Esophagus squamous epithelium (tissue), 5 donors: ENCODE data around the gene LRRC73. TPM values are rescaled to one million over a fixed set of nuclear protein-coding genes. Genes with fewer than 3 reads are reported as not detected.
"Not testable (repeated sequence)": the region's sequence is repeated elsewhere in the genome, so short reads cannot be mapped to it uniquely, and the experiment has no call there.

Source experiments
- DNase-seq: peaks from one replicate; lab custom pipeline; 2025; lab: John Stamatoyannopoulos, UW
- H3K27ac ChIP-seq, 4 donors: fragments of 200-600 bp; sonication (generic); one replicate each; pipeline ENCODE4 v1.5.1; 2016 to 2019; ENCODE audit warnings: mild to moderate bottlenecking in 1 of 4
- H3K27me3 ChIP-seq, 4 donors: fragments of 200-600 bp; sonication (generic); 1 replicate in 3 of 4; 2 replicates in 1 of 4; pipeline versions ENCODE4 v1.5.1 to v1.6.0; 2017 to 2021; ENCODE audit warnings: antibody characterized with exemption in 1 of 4
- H3K36me3 ChIP-seq, 3 donors: fragments of 200-600 bp; sonication (generic); one replicate each; pipeline ENCODE4 v1.5.1; 2016 to 2019
- H3K4me1 ChIP-seq, 3 donors: fragments of 200-600 bp; sonication (generic); one replicate each; pipeline ENCODE4 v1.5.1; 2017 to 2019
- H3K4me3 ChIP-seq, 4 donors: fragments of 200-600 bp; sonication (generic); 1 replicate in 3 of 4; 2 replicates in 1 of 4; pipeline ENCODE4 v1.5.1; 2016 to 2019; ENCODE audit warnings: mild to moderate bottlenecking in 2 of 4, moderate library complexity in 1 of 4
- H3K9me3 ChIP-seq, 3 donors: fragments of 200-600 bp; sonication (generic); one replicate each; pipeline ENCODE4 v1.5.1; 2016 to 2019
- POLR2A ChIP-seq, 4 donors: fragments of 450-650 bp; IDR thresholded peaks; one replicate each; pipeline ENCODE4 v1.6.1; 2017; ENCODE audit warnings: antibody characterized with exemption in 4 of 4, mild to moderate bottlenecking in 4 of 4, moderate library complexity in 3 of 4
- WGBS, 2 donors: methylation state at CpG; one replicate each; pipeline ENCODE4 v1.1.5; 2018; 5-methylcytosine and 5-hydroxymethylcytosine counted together
- intact Hi-C: fragments of 100-400 bp; cut with DNase I; formaldehyde crosslinking; loops from one replicate; pipeline ENCODE4 v1.15.0; 2022
- total RNA-seq, 4 donors: library from RNA; depleted of rRNA; stranded (reverse); fragments of >200 nt; gene quantifications; one replicate each; pipeline ENCODE4 v1.1.0, GENCODE V29; 2016
- TF ChIP-seq, protein P1 (sequence below), 6 experiments: fragments of 450-650 bp in 4 of 6; fragments of 200-600 bp in 2 of 6; sonication (generic) in 2 of 6; IDR thresholded peaks; one replicate each; pipeline ENCODE4 v1.5.1; 2016 to 2019; ENCODE audit warnings: antibody characterized with exemption in 6 of 6, mild to moderate bottlenecking in 4 of 6, moderate library complexity in 4 of 6
- donor health status: DM: yes; HTN: yes; CAD: no.

The LRRC73 gene
- total RNA-seq, 4 donors from 2014 or later: 0.38 to 0.83 (median 0.64) TPM; not detected in 1

DNA sequence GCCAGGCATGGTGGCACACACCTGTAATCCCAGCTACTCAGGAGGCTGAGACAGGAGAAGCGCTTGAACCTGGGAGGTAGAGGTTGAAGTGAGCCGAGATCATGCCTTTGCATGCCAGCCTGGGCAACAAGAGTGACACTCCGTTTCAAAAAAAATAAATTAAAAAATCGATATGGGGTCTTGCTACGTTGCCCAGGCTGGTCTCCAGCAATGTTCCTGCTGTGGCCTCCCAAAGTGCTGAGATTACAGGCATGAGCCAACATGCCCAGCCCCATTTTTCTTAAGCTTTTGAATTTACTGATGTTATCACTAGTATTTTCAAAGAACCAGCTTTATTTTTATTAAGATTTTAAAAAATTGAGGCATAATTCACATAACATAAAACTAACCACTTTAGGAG is 30.4 kb upstream of the LRRC73 start:
- Histone ChIP-seq H3K4me3 (no peak overlapping the region), H3K27me3 (no peaks in the 10 kb centered on the region), H3K9me3 (no peaks in the 10 kb centered on the region), H3K36me3 (peaks cover 3 to 98% (median 11%) of the 10 kb centered on the region in 3 donors), H3K4me1 (no peaks in the 10 kb centered on the region), H3K27ac (no peak overlapping the region)
- 92 to 99% methylated on average over 5 of the region's 5 CpGs for WGBS, 2 donors
- TF ChIP-seq POLR2A (IDR thresholded peaks at IDR 0.05): no peak
- TF ChIP-seq, protein P1, sequence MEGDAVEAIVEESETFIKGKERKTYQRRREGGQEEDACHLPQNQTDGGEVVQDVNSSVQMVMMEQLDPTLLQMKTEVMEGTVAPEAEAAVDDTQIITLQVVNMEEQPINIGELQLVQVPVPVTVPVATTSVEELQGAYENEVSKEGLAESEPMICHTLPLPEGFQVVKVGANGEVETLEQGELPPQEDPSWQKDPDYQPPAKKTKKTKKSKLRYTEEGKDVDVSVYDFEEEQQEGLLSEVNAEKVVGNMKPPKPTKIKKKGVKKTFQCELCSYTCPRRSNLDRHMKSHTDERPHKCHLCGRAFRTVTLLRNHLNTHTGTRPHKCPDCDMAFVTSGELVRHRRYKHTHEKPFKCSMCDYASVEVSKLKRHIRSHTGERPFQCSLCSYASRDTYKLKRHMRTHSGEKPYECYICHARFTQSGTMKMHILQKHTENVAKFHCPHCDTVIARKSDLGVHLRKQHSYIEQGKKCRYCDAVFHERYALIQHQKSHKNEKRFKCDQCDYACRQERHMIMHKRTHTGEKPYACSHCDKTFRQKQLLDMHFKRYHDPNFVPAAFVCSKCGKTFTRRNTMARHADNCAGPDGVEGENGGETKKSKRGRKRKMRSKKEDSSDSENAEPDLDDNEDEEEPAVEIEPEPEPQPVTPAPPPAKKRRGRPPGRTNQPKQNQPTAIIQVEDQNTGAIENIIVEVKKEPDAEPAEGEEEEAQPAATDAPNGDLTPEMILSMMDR (IDR thresholded peaks at IDR 0.05): no peak
- DNase-seq: no peak
- intact Hi-C loops: no loop called here

DNA sequence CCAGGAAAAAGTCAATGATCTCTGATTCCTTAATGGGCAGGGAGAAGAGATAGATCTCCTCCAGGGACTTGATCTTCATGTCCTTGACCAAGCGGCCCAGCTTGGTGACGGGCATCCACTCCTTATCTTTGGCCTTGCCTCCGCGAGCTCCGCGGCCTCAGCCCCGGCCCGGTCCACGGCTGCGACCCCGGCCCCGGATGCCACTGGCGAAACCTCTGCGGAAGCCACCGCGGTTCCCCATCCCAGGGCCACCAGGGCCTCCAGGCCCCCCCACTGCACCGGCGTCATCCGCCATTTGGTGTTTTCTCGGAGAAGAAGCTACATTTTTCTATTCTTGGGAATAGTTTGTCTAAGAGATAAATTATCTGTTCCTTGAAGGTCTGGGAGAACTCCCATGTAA is 29.3 kb upstream of the LRRC73 start:
- 99 to 100% methylated on average over 4 to 20 of the region's 20 CpGs for WGBS, 2 donors
- H3K27ac ChIP-seq, intact Hi-C loops, DNase-seq, H3K4me3 ChIP-seq, H3K4me1 ChIP-seq, H3K27me3 ChIP-seq, H3K9me3 ChIP-seq: not testable (repeated sequence)
- H3K36me3 ChIP-seq: peaks cover under 1 to 98% (median 3%) of the 10 kb centered on the region in 3 donors

DNA sequence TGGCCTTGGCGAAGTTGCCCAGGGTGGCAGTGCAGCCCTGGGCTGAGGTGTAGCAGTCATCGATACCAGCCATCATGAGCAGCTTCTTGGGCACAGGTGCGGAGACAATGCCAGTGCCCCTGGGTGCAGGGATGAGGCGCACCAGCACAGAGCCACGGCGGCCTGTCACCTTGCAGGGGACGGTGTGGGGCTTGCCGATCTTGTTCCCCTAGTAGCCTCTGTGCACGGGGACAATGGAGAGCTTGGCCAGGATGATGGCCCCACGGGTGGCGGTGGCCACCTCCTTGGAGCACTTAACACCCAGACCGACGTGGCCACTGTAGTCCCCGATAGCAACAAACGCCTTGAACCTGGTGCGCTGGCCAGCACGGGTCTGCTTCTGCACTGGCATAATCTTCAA is 28.8 kb upstream of the LRRC73 start:
- 100% methylated on average over 4 of the region's 17 CpGs; no CpG with 5 or more reads in 1 of the 2 donors for WGBS, 2 donors
- H3K27ac ChIP-seq, intact Hi-C loops, H3K27me3 ChIP-seq, H3K4me3 ChIP-seq, DNase-seq, H3K9me3 ChIP-seq, H3K4me1 ChIP-seq: not testable (repeated sequence)
- peaks cover 0 to 97% (median 3%) of the 10 kb centered on the region in 3 donors for H3K36me3 ChIP-seq

DNA sequence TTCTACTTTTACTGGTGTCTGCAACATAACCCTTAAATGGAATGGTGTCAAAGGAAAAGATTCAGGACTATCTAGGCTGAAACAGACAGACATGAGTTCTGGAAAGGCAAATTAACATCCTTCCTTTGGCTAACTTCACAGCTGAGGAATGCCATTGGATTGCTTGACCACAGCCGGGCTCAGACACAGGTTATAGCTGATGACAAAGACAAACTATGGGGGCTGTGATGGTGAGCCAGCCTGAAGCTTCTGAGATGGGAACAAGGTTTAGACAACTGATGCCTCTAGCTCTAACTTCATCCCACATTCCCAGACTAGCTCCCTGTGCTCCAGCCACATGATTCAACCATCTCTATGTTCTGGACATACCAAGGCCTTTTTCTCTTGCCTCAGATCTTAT is 22.1 kb upstream of the LRRC73 start:
- Histone ChIP-seq H3K27me3 (no peaks in the 10 kb centered on the region), H3K4me1 (no peaks in the 10 kb centered on the region), H3K4me3 (no peak overlapping the region), H3K36me3 (peaks cover 15 to 99% (median 29%) of the 10 kb centered on the region in 3 donors), H3K27ac (no peak overlapping the region), H3K9me3 (no peaks in the 10 kb centered on the region)
- intact Hi-C loops: no loop called here
- TF ChIP-seq, protein P1 (IDR thresholded peaks at IDR 0.05): no peak
- no peak for TF ChIP-seq POLR2A (IDR thresholded peaks at IDR 0.05)
- DNase-seq: no peak
- 78 to 100% methylated on average over 1 of the region's 1 CpG for WGBS, 2 donors

DNA sequence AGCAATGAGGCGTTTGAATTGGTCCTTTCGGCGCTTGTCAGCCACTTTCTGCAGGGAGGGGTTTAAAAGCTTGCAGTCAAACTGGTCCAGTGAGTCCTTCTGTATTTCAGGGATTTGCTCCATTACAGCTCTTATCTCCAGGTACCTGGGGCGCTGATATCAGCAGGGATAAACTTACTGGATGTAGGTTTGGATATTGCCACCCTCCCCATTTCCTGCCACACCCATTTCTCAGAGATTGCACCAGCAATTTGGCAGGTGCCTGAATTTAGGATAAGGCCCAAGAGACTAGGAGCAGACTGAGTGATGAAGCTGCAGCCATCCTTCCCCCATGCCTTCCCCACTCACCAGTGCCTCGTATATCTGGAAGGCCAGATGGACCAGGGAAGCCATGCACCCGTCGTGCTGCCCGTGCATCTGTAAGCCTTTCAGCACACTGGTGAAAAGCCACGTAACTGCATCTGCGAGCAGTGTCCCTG is 14.4 kb upstream of the LRRC73 start:
- intact Hi-C loops: no loop called here
- peaks cover 48 to 100% (median 78%) of the 10 kb centered on the region in 3 donors for H3K36me3 ChIP-seq
- H3K4me3 ChIP-seq: no peak overlapping the region
- no peaks in the 10 kb centered on the region for H3K27me3 ChIP-seq
- no peak overlapping the region for H3K27ac ChIP-seq
- 74 to 81% methylated on average over 8 to 10 of the region's 10 CpGs for WGBS, 2 donors
- DNase-seq: no peak
- TF ChIP-seq POLR2A (IDR thresholded peaks at IDR 0.05): no peak
- no peaks in the 10 kb centered on the region for H3K9me3 ChIP-seq
- peaks cover 0 to 4% (median 0%) of the 10 kb centered on the region in 3 donors for H3K4me1 ChIP-seq

DNA sequence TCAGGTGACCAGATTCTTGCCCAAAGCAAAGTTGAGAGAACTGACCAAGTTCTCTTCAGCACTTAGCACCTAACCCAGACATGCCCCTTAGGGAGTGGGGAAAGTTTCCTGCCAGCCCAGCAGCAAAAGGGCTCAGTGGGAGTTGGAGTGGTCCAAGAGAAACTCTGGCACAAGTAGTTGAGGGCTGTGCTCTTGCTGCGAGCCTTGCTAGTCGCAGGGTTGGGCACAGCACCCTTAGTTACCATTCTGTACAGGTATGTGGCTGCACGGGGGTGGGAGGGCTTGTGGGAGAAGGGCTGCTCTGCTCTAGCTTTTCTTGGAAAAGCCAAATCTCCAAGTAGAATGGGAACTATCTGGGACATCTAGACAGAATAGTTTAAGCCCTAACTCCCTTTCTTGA is 13.1 kb upstream of the LRRC73 start:
- Histone ChIP-seq H3K36me3 (peaks cover 45 to 96% (median 68%) of the 10 kb centered on the region in 3 donors), H3K9me3 (no peaks in the 10 kb centered on the region), H3K27ac (no peak overlapping the region), H3K4me1 (peaks cover 5 to 14% (median 5%) of the 10 kb centered on the region in 3 donors), H3K27me3 (no peaks in the 10 kb centered on the region), H3K4me3 (no peak overlapping the region)
- 84 to 100% methylated on average over 1 to 3 of the region's 3 CpGs for WGBS, 2 donors
- DNase-seq: no peak
- intact Hi-C loops: no loop called here
- TF ChIP-seq, protein P1 (IDR thresholded peaks at IDR 0.05): no peak
- no peak for TF ChIP-seq POLR2A (IDR thresholded peaks at IDR 0.05)
